Esophagus squamous epithelium (tissue), 5 donors: Measurements from ENCODE around the gene ADAM19. TPM values are rescaled to one million over a fixed set of nuclear protein-coding genes. Genes with fewer than 3 reads are reported as not detected.

Source experiments
- DNase-seq: peaks from one replicate; lab custom pipeline; 2025; lab: John Stamatoyannopoulos, UW
- H3K27ac ChIP-seq, 4 donors: fragments of 200-600 bp; sonication (generic); one replicate each; pipeline ENCODE4 v1.5.1; 2016 to 2019; ENCODE audit warnings: mild to moderate bottlenecking in 1 of 4
- H3K27me3 ChIP-seq, 4 donors: fragments of 200-600 bp; sonication (generic); 1 replicate in 3 of 4; 2 replicates in 1 of 4; pipeline versions ENCODE4 v1.5.1 to v1.6.0; 2017 to 2021; ENCODE audit warnings: antibody characterized with exemption in 1 of 4
- H3K36me3 ChIP-seq, 3 donors: fragments of 200-600 bp; sonication (generic); one replicate each; pipeline ENCODE4 v1.5.1; 2016 to 2019
- H3K4me1 ChIP-seq, 3 donors: fragments of 200-600 bp; sonication (generic); one replicate each; pipeline ENCODE4 v1.5.1; 2017 to 2019
- H3K4me3 ChIP-seq, 4 donors: fragments of 200-600 bp; sonication (generic); 1 replicate in 3 of 4; 2 replicates in 1 of 4; pipeline ENCODE4 v1.5.1; 2016 to 2019; ENCODE audit warnings: mild to moderate bottlenecking in 2 of 4, moderate library complexity in 1 of 4
- H3K9me3 ChIP-seq, 3 donors: fragments of 200-600 bp; sonication (generic); one replicate each; pipeline ENCODE4 v1.5.1; 2016 to 2019
- POLR2A ChIP-seq, 4 donors: fragments of 450-650 bp; IDR thresholded peaks; one replicate each; pipeline ENCODE4 v1.6.1; 2017; ENCODE audit warnings: antibody characterized with exemption in 4 of 4, mild to moderate bottlenecking in 4 of 4, moderate library complexity in 3 of 4
- WGBS, 2 donors: methylation state at CpG; one replicate each; pipeline ENCODE4 v1.1.5; 2018; 5-methylcytosine and 5-hydroxymethylcytosine counted together
- intact Hi-C: fragments of 100-400 bp; cut with DNase I; formaldehyde crosslinking; loops from one replicate; pipeline ENCODE4 v1.15.0; 2022
- total RNA-seq, 4 donors: library from RNA; depleted of rRNA; stranded (reverse); fragments of >200 nt; gene quantifications; one replicate each; pipeline ENCODE4 v1.1.0, GENCODE V29; 2016
- TF ChIP-seq, protein P1 (sequence below), 6 experiments: fragments of 450-650 bp in 4 of 6; fragments of 200-600 bp in 2 of 6; sonication (generic) in 2 of 6; IDR thresholded peaks; one replicate each; pipeline ENCODE4 v1.5.1; 2016 to 2019; ENCODE audit warnings: antibody characterized with exemption in 6 of 6, mild to moderate bottlenecking in 4 of 6, moderate library complexity in 4 of 6
- donor health status: DM: yes; HTN: yes; CAD: no.

Gene ADAM19
- total RNA-seq, 4 donors from 2014 or later: 1.9 to 11.6 (median 4.3) TPM

- H3K27ac ChIP-seq: no peak overlapping the region
- H3K9me3 ChIP-seq: no peaks in the 10 kb centered on the region
- TF ChIP-seq, protein P1, sequence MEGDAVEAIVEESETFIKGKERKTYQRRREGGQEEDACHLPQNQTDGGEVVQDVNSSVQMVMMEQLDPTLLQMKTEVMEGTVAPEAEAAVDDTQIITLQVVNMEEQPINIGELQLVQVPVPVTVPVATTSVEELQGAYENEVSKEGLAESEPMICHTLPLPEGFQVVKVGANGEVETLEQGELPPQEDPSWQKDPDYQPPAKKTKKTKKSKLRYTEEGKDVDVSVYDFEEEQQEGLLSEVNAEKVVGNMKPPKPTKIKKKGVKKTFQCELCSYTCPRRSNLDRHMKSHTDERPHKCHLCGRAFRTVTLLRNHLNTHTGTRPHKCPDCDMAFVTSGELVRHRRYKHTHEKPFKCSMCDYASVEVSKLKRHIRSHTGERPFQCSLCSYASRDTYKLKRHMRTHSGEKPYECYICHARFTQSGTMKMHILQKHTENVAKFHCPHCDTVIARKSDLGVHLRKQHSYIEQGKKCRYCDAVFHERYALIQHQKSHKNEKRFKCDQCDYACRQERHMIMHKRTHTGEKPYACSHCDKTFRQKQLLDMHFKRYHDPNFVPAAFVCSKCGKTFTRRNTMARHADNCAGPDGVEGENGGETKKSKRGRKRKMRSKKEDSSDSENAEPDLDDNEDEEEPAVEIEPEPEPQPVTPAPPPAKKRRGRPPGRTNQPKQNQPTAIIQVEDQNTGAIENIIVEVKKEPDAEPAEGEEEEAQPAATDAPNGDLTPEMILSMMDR (IDR thresholded peaks at IDR 0.05): no peak
- TF ChIP-seq POLR2A (IDR thresholded peaks at IDR 0.05): no peak
- intact Hi-C loops: no loop called here
- no peaks in the 10 kb centered on the region for H3K36me3 ChIP-seq
- no peaks in the 10 kb centered on the region for H3K27me3 ChIP-seq
- H3K4me1 ChIP-seq: peaks cover 0 to 17% (median 0%) of the 10 kb centered on the region in 3 donors
- 65 to 76% methylated on average over 3 to 4 of the region's 4 CpGs for WGBS, 2 donors
- H3K4me3 ChIP-seq: no peak overlapping the region
- no peak for DNase-seq
These were observed 26.9 kb upstream of the ADAM19 start for GRCh38 chr5:157602505-157602904.

GRCh38 chr5:157600252-157600651 lies 24.7 kb upstream of the ADAM19 start:
- TF ChIP-seq, protein P1 (IDR thresholded peaks at IDR 0.05): no peak
- no peak for TF ChIP-seq POLR2A (IDR thresholded peaks at IDR 0.05)
- H3K27me3 ChIP-seq: no peaks in the 10 kb centered on the region
- H3K4me3 ChIP-seq: no peak overlapping the region
- H3K4me1 ChIP-seq: peaks cover 0 to 11% (median 0%) of the 10 kb centered on the region in 3 donors
- no peaks in the 10 kb centered on the region for H3K36me3 ChIP-seq
- intact Hi-C loops: no loop called here
- no peaks in the 10 kb centered on the region for H3K9me3 ChIP-seq
- DNase-seq: no peak
- H3K27ac ChIP-seq: no peak overlapping the region
- WGBS, 2 donors: 67 to 92% methylated on average over 1 of the region's 1 CpG

GRCh38 chr5:157599565-157599964 lies 24.0 kb upstream of the ADAM19 start:
- no peaks in the 10 kb centered on the region for H3K9me3 ChIP-seq
- 72 to 76% methylated on average over 3 of the region's 3 CpGs for WGBS, 2 donors

GRCh38 chr5:157598350-157598936 lies 22.9 kb upstream of the ADAM19 start:
- no peaks in the 10 kb centered on the region for H3K9me3 ChIP-seq
- WGBS, 2 donors: 52 to 91% methylated on average over 2 of the region's 2 CpGs
- no peaks in the 10 kb centered on the region for H3K27me3 ChIP-seq
- peaks cover 0 to 5% (median 0%) of the 10 kb centered on the region in 3 donors for H3K4me1 ChIP-seq
- no peak overlapping the region for H3K27ac ChIP-seq
- H3K36me3 ChIP-seq: no peaks in the 10 kb centered on the region
- no peak for TF ChIP-seq POLR2A (IDR thresholded peaks at IDR 0.05)
- TF ChIP-seq, protein P1 (IDR thresholded peaks at IDR 0.05): no peak
- intact Hi-C loops: no loop called here
- H3K4me3 ChIP-seq: no peak overlapping the region
- no peak for DNase-seq

More at GRCh38 chr5:157599565-157599964, 24.0 kb upstream of the ADAM19 start:
- Histone ChIP-seq H3K4me3 (no peak overlapping the region), H3K27me3 (no peaks in the 10 kb centered on the region), H3K36me3 (no peaks in the 10 kb centered on the region), H3K4me1 (peaks cover 0 to 11% (median 0%) of the 10 kb centered on the region in 3 donors), H3K27ac (no peak overlapping the region)
- no peak for TF ChIP-seq POLR2A (IDR thresholded peaks at IDR 0.05)
- TF ChIP-seq, protein P1 (IDR thresholded peaks at IDR 0.05): no peak
- intact Hi-C loops: no loop called here
- DNase-seq: no peak

- WGBS, 2 donors: 53 to 95% methylated on average over 1 of the region's 1 CpG
- no peak overlapping the region for H3K4me3 ChIP-seq
- TF ChIP-seq, protein P1 (IDR thresholded peaks at IDR 0.05): no peak
- TF ChIP-seq POLR2A (IDR thresholded peaks at IDR 0.05): no peak
- no peaks in the 10 kb centered on the region for H3K9me3 ChIP-seq
- no peak overlapping the region for H3K27ac ChIP-seq
- no peaks in the 10 kb centered on the region for H3K36me3 ChIP-seq
- intact Hi-C loops: no loop called here
- H3K4me1 ChIP-seq: peaks cover 0 to 9% (median 5%) of the 10 kb centered on the region in 3 donors
- no peaks in the 10 kb centered on the region for H3K27me3 ChIP-seq
- DNase-seq: no peak
These were observed 21.7 kb upstream of the ADAM19 start for GRCh38 chr5:157597277-157597676.
